Esophagus muscularis mucosa (tissue), 4 donors: ENCODE measurements around the gene RCC2. TPM values are rescaled to one million over a fixed set of nuclear protein-coding genes. Genes with fewer than 3 reads are reported as not detected.
A peak's percentile ranks its signal among the peaks of the same experiment; 100 is the strongest.
"Not testable (repeated sequence)": the region's sequence is repeated elsewhere in the genome, so short reads cannot be mapped to it uniquely, and the experiment has no call there.

Experiments used
- DNase-seq: peaks from one replicate; pipeline ENCODE4 v3.0.0-alpha.2; 2017; ENCODE audit errors: extremely low spot score
- H3K27ac ChIP-seq, 4 donors: fragments of 200-600 bp; sonication (generic); replicated peaks in 1 of 4; 1 replicate in 3 of 4; 2 replicates in 1 of 4; pipeline ENCODE4 v1.5.1; 2016 to 2019; ENCODE audit warnings: mild to moderate bottlenecking in 1 of 4
- H3K27me3 ChIP-seq, 4 donors: fragments of 200-600 bp; sonication (generic); one replicate each; pipeline versions ENCODE4 v1.5.1 to v1.6.0; 2016 to 2019
- H3K36me3 ChIP-seq, 4 donors: fragments of 200-600 bp; sonication (generic); one replicate each; pipeline ENCODE4 v1.5.1; 2016 to 2019
- H3K4me1 ChIP-seq, 4 donors: fragments of 200-600 bp; sonication (generic); one replicate each; pipeline ENCODE4 v1.5.1; 2016 to 2019
- H3K4me3 ChIP-seq, 4 donors: fragments of 200-600 bp; sonication (generic); 1 replicate in 2 of 4; 2 replicates in 2 of 4; pipeline ENCODE4 v1.5.1; 2016 to 2019; ENCODE audit warnings: mild to moderate bottlenecking in 4 of 4, moderate library complexity in 1 of 4
- H3K9me3 ChIP-seq, 4 donors: fragments of 200-600 bp; sonication (generic); 1 replicate in 3 of 4; 2 replicates in 1 of 4; pipeline ENCODE4 v1.5.1; 2016 to 2019
- CTCF ChIP-seq, 3 experiments: fragments of 200-600 bp in 2 of 3; fragments of 450-650 bp in 1 of 3; sonication (generic) in 2 of 3; IDR thresholded peaks; one replicate each; pipeline ENCODE4 v1.5.1; 2017 to 2019; ENCODE audit warnings: antibody characterized with exemption in 3 of 3, mild to moderate bottlenecking in 2 of 3, moderate library complexity in 1 of 3
- EP300 ChIP-seq: sonication (generic); formaldehyde crosslinking; IDR thresholded peaks from one replicate; pipeline ENCODE4 v1.6.1; 2017; ENCODE audit warnings: antibody characterized with exemption
- POLR2A ChIP-seq: fragments of 450-650 bp; IDR thresholded peaks from one replicate; pipeline ENCODE4 v1.6.1; 2017; ENCODE audit warnings: antibody characterized with exemption, moderate library complexity, mild to moderate bottlenecking, low read depth
- POLR2AphosphoS5 ChIP-seq, 2 donors: sonication (generic); formaldehyde crosslinking; IDR thresholded peaks; one replicate each; pipeline ENCODE4 v1.6.1; 2017; ENCODE audit warnings: antibody characterized with exemption in 2 of 2
- whole genome bisulfite sequencing: methylation state at CpG from one replicate; pipeline ENCODE4 v1.1.5; 2018; 5-methylcytosine and 5-hydroxymethylcytosine counted together
- intact Hi-C: fragments of 100-400 bp; cut with DNase I; formaldehyde crosslinking; loops from one replicate; pipeline ENCODE4 v1.15.1; 2023
- total RNA-seq, 4 donors: library from RNA; depleted of rRNA; stranded (reverse); fragments of >200 nt; gene quantifications; one replicate each; pipeline versions ENCODE4 v1.1.0 to v1.2.1, GENCODE V29; 2016

RCC2 gene
- total RNA-seq: 10 to 100 TPM; 12.0 to 22.6 (median 20.5) TPM

GRCh38 chr1:17439250-17440073 is at the start of gene RCC2:
RCC2 (minus strand) TSS chr1:17439677; CDS start chr1:17438514, 1,163 bp downstream.
- no peak for DNase-seq
- H3K4me3 ChIP-seq: peak within 1 kb of the TSS; percentile 68 to 94 (median 76)
- no peaks in the 10 kb centered on the region for H3K9me3 ChIP-seq
- peaks cover 0 to 6% (median 3%) of the 10 kb centered on the region in 4 donors for H3K36me3 ChIP-seq
- intact Hi-C loops: loop anchor here (2.0 kb wide), 1 partner anchor 21 kb away; no protein-coding TSS in a partner anchor
- TF ChIP-seq CTCF (IDR thresholded peaks at IDR 0.05) (peak in 1 of 3 experiments; percentile 24), EP300 (no peak), POLR2AphosphoS5 (IDR thresholded peaks at IDR 0.05) (peak in 1 of 2 donors; percentile 29), POLR2A (no peak)
- WGBS: under 1% methylated on average over 47 of the region's 75 CpGs
- peak within 1 kb of the TSS; percentile 84 to 89 (median 86) for H3K27ac ChIP-seq
- no peaks in the 10 kb centered on the region for H3K27me3 ChIP-seq
- peaks cover 18 to 38% (median 29%) of the 10 kb centered on the region in 4 donors for H3K4me1 ChIP-seq

GRCh38 chr1:17486242-17486641 is 46.8 kb upstream of the RCC2 start:
- WGBS: 86% methylated on average over 8 of the region's 9 CpGs
- H3K27me3 ChIP-seq: no peaks in the 10 kb centered on the region
- H3K36me3 ChIP-seq: no peaks in the 10 kb centered on the region
- H3K27ac ChIP-seq: no peak overlapping the region
- H3K9me3 ChIP-seq: no peaks in the 10 kb centered on the region
- intact Hi-C loops: no loop called here
- no peaks in the 10 kb centered on the region for H3K4me1 ChIP-seq
- TF ChIP-seq POLR2A (no peak), EP300 (no peak)
- no peak overlapping the region for H3K4me3 ChIP-seq
- DNase-seq: no peak

GRCh38 chr1:17485281-17485680 is 45.8 kb upstream of the RCC2 start:
- intact Hi-C loops: no loop called here
- no peaks in the 10 kb centered on the region for H3K36me3 ChIP-seq
- H3K4me1 ChIP-seq: no peaks in the 10 kb centered on the region
- no peak overlapping the region for H3K4me3 ChIP-seq
- TF ChIP-seq POLR2AphosphoS5 (IDR thresholded peaks at IDR 0.05) (no peak), CTCF (IDR thresholded peaks at IDR 0.05) (peak; percentile 18 to 32 (median 26))
- no peaks in the 10 kb centered on the region for H3K9me3 ChIP-seq
- no peak overlapping the region for H3K27ac ChIP-seq
- H3K27me3 ChIP-seq: no peaks in the 10 kb centered on the region
- 60% methylated on average over 10 of the region's 10 CpGs for WGBS
- DNase-seq: no peak

GRCh38 chr1:17481981-17482380 is 42.5 kb upstream of the RCC2 start:
- H3K9me3 ChIP-seq, intact Hi-C loops, H3K36me3 ChIP-seq, DNase-seq, H3K4me3 ChIP-seq, H3K27ac ChIP-seq, H3K4me1 ChIP-seq, H3K27me3 ChIP-seq: not testable (repeated sequence)
- WGBS: 93% methylated on average over 10 of the region's 10 CpGs

- WGBS: 86% methylated on average over 7 of the region's 7 CpGs
- Histone ChIP-seq H3K4me3 (no peak overlapping the region), H3K27ac (no peak overlapping the region), H3K27me3 (no peaks in the 10 kb centered on the region), H3K36me3 (no peaks in the 10 kb centered on the region), H3K4me1 (peaks cover 0 to 5% (median 0%) of the 10 kb centered on the region in 4 donors), H3K9me3 (no peaks in the 10 kb centered on the region)
- intact Hi-C loops: no loop called here
- no peak for DNase-seq
- TF ChIP-seq POLR2AphosphoS5 (IDR thresholded peaks at IDR 0.05) (no peak), POLR2A (no peak), CTCF (IDR thresholded peaks at IDR 0.05) (no peak), EP300 (no peak)
These were observed 41.4 kb upstream of the RCC2 start for GRCh38 chr1:17480846-17481245.

- H3K4me3 ChIP-seq: no peak overlapping the region
- intact Hi-C loops: no loop called here
- H3K27ac ChIP-seq: no peak overlapping the region
- H3K27me3 ChIP-seq: peaks cover 0 to 4% (median 0%) of the 10 kb centered on the region in 4 donors
- DNase-seq: no peak
- peaks cover 0 to 5% (median 0%) of the 10 kb centered on the region in 4 donors for H3K4me1 ChIP-seq
- H3K36me3 ChIP-seq: no peaks in the 10 kb centered on the region
- TF ChIP-seq CTCF (IDR thresholded peaks at IDR 0.05): no peak
- TF ChIP-seq POLR2AphosphoS5 (IDR thresholded peaks at IDR 0.05): no peak
- no peak for TF ChIP-seq POLR2A
- no peak for TF ChIP-seq EP300
- WGBS: 71% methylated on average over 3 of the region's 3 CpGs
- no peaks in the 10 kb centered on the region for H3K9me3 ChIP-seq
These were observed 36.3 kb upstream of the RCC2 start for GRCh38 chr1:17475752-17476151.

- H3K4me3 ChIP-seq, H3K36me3 ChIP-seq, H3K9me3 ChIP-seq, intact Hi-C loops, H3K4me1 ChIP-seq, DNase-seq, H3K27ac ChIP-seq, H3K27me3 ChIP-seq: not testable (repeated sequence)
- WGBS: 90% methylated on average over 20 of the region's 20 CpGs
These were observed 35.5 kb upstream of the RCC2 start for GRCh38 chr1:17474836-17475555.
